Peyer's patch (tissue), 4 donors: ENCODE measurements around the gene ZNF618.

ENCODE experiments used
- POLR2A ChIP-seq, 2 donors: fragments of 450-650 bp; IDR thresholded peaks; one replicate each; pipeline ENCODE4 v1.5.1; 2017; ENCODE audit warnings: antibody characterized with exemption in 2 of 2, mild to moderate bottlenecking in 2 of 2, moderate library complexity in 2 of 2
- TF ChIP-seq, protein P1 (sequence below), 6 experiments: fragments of 450-650 bp in 4 of 6; fragments of 200-600 bp in 2 of 6; sonication (generic) in 1 of 6; IDR thresholded peaks; one replicate each; pipeline ENCODE4 v1.5.1; 2017 to 2019; ENCODE audit warnings: antibody characterized with exemption in 6 of 6, mild to moderate bottlenecking in 3 of 6, moderate library complexity in 1 of 6

- TF ChIP-seq, protein P1, sequence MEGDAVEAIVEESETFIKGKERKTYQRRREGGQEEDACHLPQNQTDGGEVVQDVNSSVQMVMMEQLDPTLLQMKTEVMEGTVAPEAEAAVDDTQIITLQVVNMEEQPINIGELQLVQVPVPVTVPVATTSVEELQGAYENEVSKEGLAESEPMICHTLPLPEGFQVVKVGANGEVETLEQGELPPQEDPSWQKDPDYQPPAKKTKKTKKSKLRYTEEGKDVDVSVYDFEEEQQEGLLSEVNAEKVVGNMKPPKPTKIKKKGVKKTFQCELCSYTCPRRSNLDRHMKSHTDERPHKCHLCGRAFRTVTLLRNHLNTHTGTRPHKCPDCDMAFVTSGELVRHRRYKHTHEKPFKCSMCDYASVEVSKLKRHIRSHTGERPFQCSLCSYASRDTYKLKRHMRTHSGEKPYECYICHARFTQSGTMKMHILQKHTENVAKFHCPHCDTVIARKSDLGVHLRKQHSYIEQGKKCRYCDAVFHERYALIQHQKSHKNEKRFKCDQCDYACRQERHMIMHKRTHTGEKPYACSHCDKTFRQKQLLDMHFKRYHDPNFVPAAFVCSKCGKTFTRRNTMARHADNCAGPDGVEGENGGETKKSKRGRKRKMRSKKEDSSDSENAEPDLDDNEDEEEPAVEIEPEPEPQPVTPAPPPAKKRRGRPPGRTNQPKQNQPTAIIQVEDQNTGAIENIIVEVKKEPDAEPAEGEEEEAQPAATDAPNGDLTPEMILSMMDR (IDR thresholded peaks at IDR 0.05) = no peak
- TF ChIP-seq POLR2A (IDR thresholded peaks at IDR 0.05) = no peak
Observed at GRCh38 chr9:113926211-113926610, 50.1 kb downstream of the ZNF618 start.
